Smooth muscle cell of trachea (primary cell): ENCODE measurements around the gene RPTN. TPM values are rescaled to one million over a fixed set of nuclear protein-coding genes. Genes with fewer than 3 reads are reported as not detected.

ENCODE experiments used
- total RNA-seq: library from RNA; depleted of rRNA; stranded (reverse); fragments of >200 nt; gene quantifications from 2 replicates; pipeline ENCODE4 v1.2.1, GENCODE V29; 2014

The RPTN gene
- not detected in 2 replicates for total RNA-seq

GRCh38 chr1:152159144-152159543 lies at the start of gene RPTN:
RPTN (minus strand) TSS chr1:152159228; CDS start chr1:152157889, 1,339 bp downstream.

GRCh38 chr1:152115344-152115743 lies 43.7 kb downstream of the RPTN start, which contains the start of gene TCHH:
TCHH (minus strand) TSS chr1:152115444; CDS start chr1:152114080, 1,364 bp downstream.

Other genes starting within 250 kb of the RPTN start
- 10.6 and 13.2 TPM in 2 replicates for gene THEM4, start 249.7 kb downstream of the RPTN start, total RNA-seq
- gene S100A10, start 165.4 kb downstream of the RPTN start, total RNA-seq: 107 and 187 TPM in 2 replicates
- gene S100A11, start 122.2 kb downstream of the RPTN start, total RNA-seq: 79.0 and 87.0 TPM in 2 replicates
- not detected in 2 replicates for gene TCHHL1, start 70.2 kb downstream of the RPTN start, total RNA-seq
- gene TCHH, start 43.8 kb downstream of the RPTN start, total RNA-seq: under 0.01 TPM in 1 of 2 replicates, not detected in the other
- not detected in 2 replicates for gene HRNR, start 65.0 kb upstream of the RPTN start, total RNA-seq
- not detected in 2 replicates for gene FLG, start 166.0 kb upstream of the RPTN start, total RNA-seq
- not detected in 2 replicates for gene FLG2, start 200.8 kb upstream of the RPTN start, total RNA-seq